Coronary artery (tissue), 2 donors: ENCODE data around the gene NOD2.

ENCODE experiments used
- DNase-seq: peaks from one replicate; pipeline ENCODE4 v3.0.0-alpha.2; 2017; ENCODE audit warnings: low spot score
- H3K27ac ChIP-seq, 2 donors: fragments of 200-600 bp; sonication (generic); one replicate each; pipeline ENCODE4 v1.5.1; 2016 to 2019
- H3K4me3 ChIP-seq: fragments of 200-600 bp; sonication (generic); 2 replicates; pipeline ENCODE4 v1.5.1; 2016; ENCODE audit warnings: mild to moderate bottlenecking, moderate library complexity
- TF ChIP-seq, protein P1 (sequence below): fragments of 200-600 bp; sonication (generic); IDR thresholded peaks from one replicate; pipeline ENCODE4 v1.5.1; 2019; ENCODE audit warnings: antibody characterized with exemption

Gene NOD2

DNA sequence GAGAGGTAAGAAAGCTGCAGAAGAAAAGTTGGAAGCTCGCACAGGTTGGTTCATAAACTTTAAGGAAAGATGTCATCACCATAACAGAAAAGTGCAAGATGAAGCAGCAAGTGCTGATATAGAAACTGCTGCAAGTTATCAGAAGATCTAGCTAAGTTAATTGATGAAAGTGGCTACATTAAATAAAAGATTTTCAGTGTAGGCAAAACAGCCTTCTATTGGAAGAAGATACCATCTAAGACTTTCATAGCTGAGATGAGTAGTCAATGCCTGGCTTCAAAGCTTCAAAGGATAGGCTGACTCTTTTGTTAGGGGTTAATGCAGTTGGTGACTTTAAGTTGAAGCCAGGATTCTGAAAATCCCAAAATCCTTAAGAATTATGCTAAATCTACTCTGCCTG, 72.5 kb downstream of the NOD2 start:
- Histone ChIP-seq H3K27ac (no peak overlapping the region), H3K4me3 (no peak overlapping the region)
- no peak for DNase-seq
- TF ChIP-seq, protein P1, sequence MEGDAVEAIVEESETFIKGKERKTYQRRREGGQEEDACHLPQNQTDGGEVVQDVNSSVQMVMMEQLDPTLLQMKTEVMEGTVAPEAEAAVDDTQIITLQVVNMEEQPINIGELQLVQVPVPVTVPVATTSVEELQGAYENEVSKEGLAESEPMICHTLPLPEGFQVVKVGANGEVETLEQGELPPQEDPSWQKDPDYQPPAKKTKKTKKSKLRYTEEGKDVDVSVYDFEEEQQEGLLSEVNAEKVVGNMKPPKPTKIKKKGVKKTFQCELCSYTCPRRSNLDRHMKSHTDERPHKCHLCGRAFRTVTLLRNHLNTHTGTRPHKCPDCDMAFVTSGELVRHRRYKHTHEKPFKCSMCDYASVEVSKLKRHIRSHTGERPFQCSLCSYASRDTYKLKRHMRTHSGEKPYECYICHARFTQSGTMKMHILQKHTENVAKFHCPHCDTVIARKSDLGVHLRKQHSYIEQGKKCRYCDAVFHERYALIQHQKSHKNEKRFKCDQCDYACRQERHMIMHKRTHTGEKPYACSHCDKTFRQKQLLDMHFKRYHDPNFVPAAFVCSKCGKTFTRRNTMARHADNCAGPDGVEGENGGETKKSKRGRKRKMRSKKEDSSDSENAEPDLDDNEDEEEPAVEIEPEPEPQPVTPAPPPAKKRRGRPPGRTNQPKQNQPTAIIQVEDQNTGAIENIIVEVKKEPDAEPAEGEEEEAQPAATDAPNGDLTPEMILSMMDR, result no peak

DNA sequence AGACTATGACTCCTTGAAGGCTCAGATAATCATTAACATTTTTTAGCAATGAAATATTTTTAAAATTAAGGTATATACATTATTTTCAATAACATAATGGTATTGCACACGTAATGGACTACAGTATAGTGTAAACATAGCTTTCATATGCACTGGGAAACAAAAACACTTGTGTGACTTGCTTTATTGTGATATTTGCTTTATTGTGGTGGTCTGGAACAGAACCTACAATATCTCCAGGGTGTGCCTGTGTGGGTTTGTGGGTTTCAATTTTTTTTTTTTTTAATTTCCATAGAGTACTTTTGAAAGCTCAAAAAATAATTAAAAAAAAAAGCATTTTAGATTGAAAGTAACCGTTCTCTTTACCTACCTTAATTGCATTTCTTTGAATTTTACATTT, 73.8 kb downstream of the NOD2 start:
- no peak for DNase-seq
- Histone ChIP-seq H3K4me3 (no peak overlapping the region), H3K27ac (no peak overlapping the region)
- TF ChIP-seq, protein P1, result no peak

DNA sequence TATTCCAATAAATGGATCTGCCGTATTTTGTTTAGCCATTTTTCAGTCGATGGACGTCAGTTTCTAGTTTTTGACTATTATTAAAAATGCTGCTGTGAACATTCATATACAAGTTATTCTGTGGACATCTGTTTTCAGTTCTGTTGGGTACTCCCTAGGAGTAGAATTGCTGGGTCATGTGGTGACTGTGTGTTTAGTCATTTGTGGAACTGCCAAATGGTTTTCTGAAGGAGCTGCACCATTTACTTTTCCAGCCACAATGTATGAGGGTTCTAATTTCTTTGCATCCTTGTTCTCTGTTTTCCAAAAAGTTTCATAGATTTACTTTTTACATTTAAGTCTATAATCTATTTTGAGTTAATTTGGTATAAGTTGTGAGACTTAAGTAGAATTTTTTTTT, 78.0 kb downstream of the NOD2 start:
- no peak overlapping the region for H3K27ac ChIP-seq
- TF ChIP-seq, protein P1, result no peak
- no peak overlapping the region for H3K4me3 ChIP-seq
- no peak for DNase-seq

DNA sequence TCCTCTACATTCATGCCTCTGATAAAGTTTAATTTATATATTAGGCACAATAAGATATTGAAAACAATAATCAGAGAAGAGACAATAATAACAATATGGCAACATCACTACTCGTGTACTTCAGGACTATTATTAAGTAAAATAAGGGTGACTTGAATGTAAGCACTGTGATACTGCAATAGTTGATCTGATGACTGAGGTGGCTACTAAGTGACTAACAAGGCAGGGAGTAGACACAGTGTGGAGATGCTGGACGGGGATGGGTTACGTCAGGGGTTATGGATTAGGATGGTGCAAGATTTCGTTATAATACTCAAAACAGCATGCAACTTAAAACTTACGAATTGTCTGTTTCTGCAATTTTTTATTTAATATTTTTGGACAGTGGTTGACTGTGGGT, 81.0 kb downstream of the NOD2 start:
- Histone ChIP-seq H3K4me3 (no peak overlapping the region), H3K27ac (no peak overlapping the region)
- no peak for DNase-seq
- TF ChIP-seq, protein P1, result no peak

DNA sequence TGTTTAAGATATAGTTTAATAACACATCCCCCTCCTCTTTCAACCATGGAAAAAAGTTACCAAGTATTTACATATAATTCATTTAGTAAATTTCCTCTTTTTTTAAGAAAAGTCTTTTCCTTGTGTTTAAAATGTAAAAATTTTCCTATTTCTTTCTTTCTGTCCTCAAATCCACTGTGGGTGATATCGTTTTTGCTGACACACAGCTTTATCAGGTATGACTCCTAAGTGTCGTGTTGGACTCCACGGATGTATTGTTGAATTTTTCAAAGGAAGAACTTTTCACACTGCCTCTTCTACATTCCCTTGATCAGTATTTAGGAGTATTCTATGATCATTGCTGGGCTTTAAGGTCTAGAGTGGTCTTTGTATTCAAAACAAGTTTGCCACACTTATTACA, 81.6 kb downstream of the NOD2 start:
- H3K4me3 ChIP-seq, result no peak overlapping the region
- no peak for DNase-seq
- TF ChIP-seq, protein P1, result no peak
- no peak overlapping the region for H3K27ac ChIP-seq

DNA sequence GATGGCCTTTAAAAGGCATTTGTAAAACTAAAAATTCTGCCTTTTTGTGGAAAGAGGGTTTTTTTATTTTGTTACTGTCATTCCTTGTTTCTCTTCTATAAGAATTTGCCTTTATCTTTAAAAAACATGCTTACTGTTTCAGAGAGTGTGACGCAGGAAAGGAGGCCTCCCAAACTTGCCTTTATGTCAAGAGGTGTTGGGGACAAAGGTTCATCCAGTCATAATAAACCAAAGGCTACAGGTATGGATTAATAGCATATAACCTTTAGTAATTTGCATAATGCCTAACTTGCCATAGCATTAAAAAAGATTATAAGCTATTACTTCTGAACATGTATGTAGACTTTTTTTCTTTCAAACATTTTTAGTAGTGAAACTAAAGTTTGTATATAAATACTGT, 82.6 kb downstream of the NOD2 start:
- Histone ChIP-seq H3K4me3 (no peak overlapping the region), H3K27ac (no peak overlapping the region)
- TF ChIP-seq, protein P1, result no peak
- DNase-seq, result no peak

DNA sequence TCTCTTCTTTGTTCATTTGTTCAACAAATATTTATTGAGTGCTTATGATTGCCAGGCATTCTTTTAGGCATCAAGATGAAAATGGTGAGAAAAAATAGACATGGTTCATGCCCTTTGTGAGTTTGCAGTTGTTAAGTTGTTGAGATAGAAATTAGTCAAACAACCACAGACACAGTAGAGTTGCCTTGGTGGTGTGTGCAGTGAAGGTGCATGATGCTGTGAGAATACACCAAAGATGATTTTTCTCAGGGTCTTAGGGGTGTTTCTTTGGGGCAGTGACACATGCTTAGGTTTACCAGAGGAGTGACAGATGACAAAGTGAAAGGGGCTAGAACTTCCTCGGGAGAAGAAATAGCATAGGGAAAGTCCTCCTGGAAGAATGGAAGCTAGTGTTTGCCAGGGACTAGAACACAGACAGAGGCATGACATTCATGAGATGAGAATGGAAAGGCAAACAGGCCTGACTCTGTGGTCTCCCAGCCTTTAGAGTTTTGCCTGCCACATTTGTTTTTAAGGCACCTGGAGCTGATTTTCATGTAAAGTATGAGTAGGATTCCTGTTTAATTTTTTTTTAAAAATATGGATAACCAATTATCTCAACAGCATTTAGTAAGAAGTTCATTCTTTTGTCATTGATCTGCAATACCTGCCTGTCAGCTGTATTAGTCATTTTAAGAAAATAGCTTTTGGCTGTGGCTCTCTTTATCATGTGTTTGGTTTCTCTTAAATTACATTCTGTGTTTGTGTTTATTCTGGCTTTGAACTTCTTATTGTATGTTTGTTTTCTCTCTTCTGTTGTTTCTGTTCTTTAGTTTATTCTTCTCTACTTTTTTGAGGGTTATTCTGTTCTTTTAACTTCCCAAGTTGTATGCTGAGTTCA, 85.1 kb downstream of the NOD2 start:
- TF ChIP-seq, protein P1, result no peak
- Histone ChIP-seq H3K27ac (no peak overlapping the region), H3K4me3 (no peak overlapping the region)
- no peak for DNase-seq
